GM10248 (cell line): ENCODE results near the gene NDUFS6.
"Not testable (repeated sequence)": the region's sequence is repeated elsewhere in the genome, so short reads cannot be mapped to it uniquely, and the experiment has no call there.

ENCODE experiments used
- CTCF ChIA-PET: fragments of 300-600 bp; sonication (Branson Sonifier 250); formaldehyde crosslinking; extraction: SDS; loops from one replicate; lab custom pipeline; 2021; ENCODE audit warnings: antibody characterized with exemption; lab: Yijun Ruan, JAX
- POLR2A ChIA-PET: fragments of 350-650 bp; sonication (Branson Sonifier 250); formaldehyde crosslinking; extraction: SDS; loops from one replicate; lab custom pipeline; 2020; ENCODE audit warnings: antibody characterized with exemption; lab: Yijun Ruan, JAX
- DNase-seq: peaks from one replicate; pipeline ENCODE4 v3.0.0; 2012; ENCODE audit errors: extremely low spot score
- CTCF ChIP-seq: IDR thresholded peaks from 2 replicates; pipeline ENCODE4 v1.5.1; 2012; ENCODE audit warnings: mild to moderate bottlenecking, low read depth; ENCODE audit errors: extremely low read depth, missing control alignments, control extremely low read depth

Gene NDUFS6

DNA sequence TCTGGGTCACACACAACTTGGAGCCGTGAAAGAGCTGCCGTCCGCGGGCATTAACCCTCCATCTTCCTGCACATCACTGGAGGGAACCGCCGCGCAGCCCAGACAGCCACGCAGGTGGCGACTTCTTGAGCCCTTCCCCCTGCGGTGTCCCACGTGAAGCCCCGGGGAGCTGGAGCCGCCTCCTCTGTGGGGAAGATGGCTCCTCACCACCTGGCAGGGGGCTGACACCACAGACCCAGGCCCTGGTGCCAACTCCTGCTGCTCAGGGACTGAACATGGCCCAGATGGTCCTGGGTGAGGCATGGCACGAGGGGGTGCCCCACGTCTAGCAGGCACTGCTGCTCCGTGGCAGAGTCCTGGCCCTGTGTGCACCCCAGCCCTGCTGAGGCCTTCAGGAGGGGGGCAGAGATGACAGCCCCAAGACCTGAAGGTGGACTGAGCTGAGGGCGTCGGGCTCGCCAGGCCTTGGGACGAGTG, 38.9 kb downstream of the NDUFS6 start:
- no peak for TF ChIP-seq CTCF
- ChIA-PET CTCF (no interaction called here), POLR2A (no interaction called here)
- no peak for DNase-seq

- no peak for DNase-seq
- TF ChIP-seq CTCF = no peak
- POLR2A ChIA-PET = no interaction called here
- CTCF ChIA-PET = no interaction called here
Observed at GRCh38 chr5:1840741-1841521, 39.7 kb downstream of the NDUFS6 start.

- TF ChIP-seq CTCF = no peak
- ChIA-PET POLR2A (no interaction called here), CTCF (no interaction called here)
- DNase-seq = no peak
Observed at GRCh38 chr5:1842004-1842819, 41.0 kb downstream of the NDUFS6 start.

DNA sequence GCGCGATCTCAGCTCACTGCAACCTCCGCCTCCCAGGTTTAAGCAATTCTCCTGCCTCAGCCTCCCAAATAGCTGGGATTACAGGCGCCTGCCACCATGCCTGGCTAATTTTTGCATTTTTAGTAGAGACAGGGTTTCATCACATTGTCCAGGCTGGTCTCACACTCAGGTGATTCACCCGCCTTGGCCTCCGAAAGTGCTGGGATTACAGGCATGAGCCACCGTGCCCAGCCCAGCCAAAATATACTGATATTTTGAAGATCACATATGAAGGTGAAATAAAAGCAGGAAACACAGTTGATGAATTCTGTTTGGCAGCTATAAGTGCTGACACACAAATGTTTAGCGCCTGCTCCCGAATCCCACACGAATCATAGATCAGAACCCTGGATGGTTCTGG, 42.6 kb downstream of the NDUFS6 start:
- DNase-seq, CTCF ChIA-PET, POLR2A ChIA-PET: not testable (repeated sequence)

DNA sequence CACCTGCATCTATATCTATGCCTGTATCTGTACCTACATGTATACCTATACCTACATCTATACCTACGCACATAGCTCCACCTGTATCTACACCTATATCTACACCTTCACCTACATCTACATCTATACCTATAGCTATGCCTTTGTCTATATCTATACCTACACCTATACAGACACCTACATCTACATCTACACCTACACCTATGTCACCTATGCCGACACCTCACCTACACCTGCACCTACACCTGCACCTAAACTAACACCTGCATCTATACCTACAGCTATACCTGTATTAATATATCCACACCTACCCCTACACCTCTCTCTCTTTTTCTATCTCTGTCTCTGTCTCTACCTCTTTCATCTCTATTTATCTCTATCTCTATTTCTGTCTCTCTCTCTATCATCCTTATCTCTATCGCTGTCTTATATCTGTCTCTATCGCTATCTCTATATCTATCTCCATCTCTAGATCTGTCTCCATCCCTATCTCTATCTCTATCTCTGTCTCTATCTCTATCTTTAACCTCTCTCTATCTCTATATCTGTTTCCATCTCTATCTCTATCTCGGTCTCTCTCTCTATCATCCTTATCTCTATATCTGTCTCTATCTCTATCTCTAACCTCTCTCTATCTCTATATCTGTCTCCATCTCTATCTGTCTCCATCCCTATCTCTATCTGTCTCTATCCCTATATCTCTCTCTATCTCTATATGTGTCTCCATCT, 43.7 kb downstream of the NDUFS6 start:
- TF ChIP-seq CTCF = no peak
- no peak for DNase-seq
- CTCF ChIA-PET = no interaction called here
- POLR2A ChIA-PET = no interaction called here

DNA sequence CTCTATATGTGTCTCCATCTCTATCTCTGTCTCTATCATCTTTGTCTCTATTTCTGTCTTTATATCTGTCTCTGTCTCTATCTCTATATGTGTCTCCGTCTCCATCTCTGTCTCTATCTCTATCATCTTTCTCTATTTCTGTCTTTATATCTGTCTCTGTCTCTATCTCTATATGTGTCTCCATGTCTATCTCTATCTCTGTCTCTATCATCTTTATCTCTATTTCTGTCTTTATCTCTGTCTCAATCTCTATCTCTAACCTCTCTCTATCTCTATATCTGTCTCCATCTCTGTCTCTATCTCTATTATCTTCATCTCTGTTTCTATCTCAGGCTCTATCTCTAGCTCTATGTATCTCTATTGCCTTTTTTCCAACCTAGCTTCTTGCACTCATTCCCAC, 44.5 kb downstream of the NDUFS6 start:
- ChIA-PET CTCF (no interaction called here), POLR2A (interaction anchor here (0.6 kb wide), 1 partner anchor 91 kb away, joined by 6 read pairs; no protein-coding TSS in a partner anchor)
- TF ChIP-seq CTCF = no peak
- DNase-seq = no peak
